Skin epidermis (tissue), 12 donors: ENCODE data around the gene P4HA2.
"Not testable (repeated sequence)": the region's sequence is repeated elsewhere in the genome, so short reads cannot be mapped to it uniquely, and the experiment has no call there.

Experiments used
- H3K27ac ChIP-seq, 21 experiments: fragments of 200-600 bp; sonication (generic) in 11 of 21; one replicate each; pipeline ENCODE4 v1.5.0; 2020; ENCODE audit warnings: mild to moderate bottlenecking in 3 of 21, inconsistent platforms in 2 of 21, moderate library complexity in 2 of 21
- H3K4me3 ChIP-seq, 7 experiments: fragments of 200-600 bp; sonication (generic) in 2 of 7; one replicate each; pipeline ENCODE4 v1.5.0; 2020; ENCODE audit warnings: inconsistent platforms in 2 of 7, mild to moderate bottlenecking in 2 of 7, moderate library complexity in 1 of 7

The P4HA2 gene

GRCh38 chr5:132180134-132180745 lies 47.4 kb downstream of the P4HA2 start:
- no peak overlapping the region for H3K4me3 ChIP-seq
- no peak overlapping the region for H3K27ac ChIP-seq

- Histone ChIP-seq H3K27ac (no peak overlapping the region), H3K4me3 (no peak overlapping the region)
Measured at GRCh38 chr5:132179405-132179804, 48.2 kb downstream of the P4HA2 start.

GRCh38 chr5:132177691-132178149 lies 49.9 kb downstream of the P4HA2 start:
- no peak overlapping the region for H3K27ac ChIP-seq
- H3K4me3 ChIP-seq, result no peak overlapping the region

GRCh38 chr5:132176987-132177386 lies 50.7 kb downstream of the P4HA2 start:
- no peak overlapping the region for H3K27ac ChIP-seq
- H3K4me3 ChIP-seq, result no peak overlapping the region

- H3K4me3 ChIP-seq, result no peak overlapping the region
Measured at GRCh38 chr5:132176521-132176945, 51.1 kb downstream of the P4HA2 start.

DNA sequence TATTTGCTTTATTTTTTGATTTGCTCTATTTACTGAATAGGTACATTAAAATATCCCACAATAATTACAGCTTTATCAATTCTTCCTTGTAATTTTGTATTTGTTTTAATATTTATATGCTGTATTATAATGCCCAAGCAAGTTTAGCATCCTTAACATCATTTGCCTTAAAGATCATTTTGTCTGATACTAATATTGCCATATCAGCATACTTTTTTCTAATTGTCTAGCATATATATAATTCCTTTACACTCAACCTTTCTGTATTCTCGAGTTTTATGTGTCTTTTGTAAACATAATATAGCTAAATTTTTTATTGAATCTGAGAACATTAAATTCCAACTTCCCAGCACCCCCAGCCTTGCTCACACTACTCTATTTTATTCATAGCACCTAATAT lies 64.7 kb downstream of the P4HA2 start:
- H3K4me3 ChIP-seq, result no peak overlapping the region
- no peak overlapping the region for H3K27ac ChIP-seq

More at GRCh38 chr5:132176521-132176945, 51.1 kb downstream of the P4HA2 start:
- H3K27ac ChIP-seq, result no peak overlapping the region

DNA sequence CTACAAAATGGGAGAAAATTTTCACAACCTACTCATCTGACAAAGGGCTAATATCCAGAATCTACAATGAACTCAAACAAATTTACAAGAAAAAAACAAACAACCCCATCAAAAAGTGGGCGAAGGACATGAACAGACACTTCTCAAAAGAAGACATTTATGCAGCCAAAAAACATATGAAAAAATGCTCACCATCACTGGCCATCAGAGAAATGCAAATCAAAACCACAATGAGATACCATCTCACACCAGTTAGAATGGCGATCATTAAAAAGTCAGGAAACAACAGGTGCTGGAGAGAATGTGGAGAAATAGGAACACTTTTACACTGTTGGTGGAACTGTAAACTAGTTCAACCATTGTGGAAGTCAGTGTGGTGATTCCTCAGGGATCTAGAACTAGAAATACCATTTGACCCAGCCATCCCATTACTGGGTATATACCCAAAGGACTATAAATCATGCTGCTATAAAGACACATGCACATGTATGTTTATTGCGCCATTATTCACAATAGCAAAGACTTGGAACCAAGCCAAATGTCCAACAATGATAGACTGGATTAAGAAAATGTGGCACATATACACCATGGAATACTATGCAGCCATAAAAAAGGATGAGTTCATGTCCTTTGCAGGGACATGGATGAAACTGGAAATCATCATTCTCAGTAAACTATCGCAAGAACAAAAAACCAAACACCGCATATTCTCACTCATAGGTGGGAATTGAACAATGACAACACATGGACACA lies 65.9 kb downstream of the P4HA2 start:
- H3K4me3 ChIP-seq, result not testable (repeated sequence)

GRCh38 chr5:132156413-132156812 lies 71.2 kb downstream of the P4HA2 start:
- H3K27ac ChIP-seq, result no peak overlapping the region
- H3K4me3 ChIP-seq, result no peak overlapping the region

More for the DNA sequence above, 65.9 kb downstream of the P4HA2 start:
- not testable (repeated sequence) for H3K27ac ChIP-seq

DNA sequence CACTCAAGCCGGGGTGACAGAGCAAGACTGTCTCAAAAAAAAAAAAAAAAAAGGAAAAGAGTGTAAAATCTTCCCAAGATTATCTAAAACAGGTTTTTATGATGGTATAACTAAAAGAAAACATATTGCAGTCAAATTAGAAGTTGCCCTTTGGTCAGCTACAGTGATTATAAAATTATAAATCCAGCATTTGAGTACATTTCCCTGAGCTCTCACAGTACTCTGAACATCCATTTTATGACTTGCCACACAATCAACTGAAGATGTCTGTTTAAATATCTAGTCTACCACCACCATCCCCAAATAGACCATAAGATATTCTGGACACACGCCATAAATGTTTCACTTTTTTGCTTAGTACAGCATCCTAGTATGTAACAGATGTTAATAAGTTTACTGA lies 77.1 kb downstream of the P4HA2 start:
- H3K4me3 ChIP-seq, result no peak overlapping the region
- H3K27ac ChIP-seq, result no peak overlapping the region

- H3K4me3 ChIP-seq, result no peak overlapping the region
- no peak overlapping the region for H3K27ac ChIP-seq
Measured at GRCh38 chr5:132147663-132148062, 80.0 kb downstream of the P4HA2 start.

GRCh38 chr5:132145326-132145725 lies 82.3 kb downstream of the P4HA2 start:
- not testable (repeated sequence) for H3K4me3 ChIP-seq, H3K27ac ChIP-seq

GRCh38 chr5:132143148-132143547 lies 84.5 kb downstream of the P4HA2 start:
- Histone ChIP-seq H3K27ac (no peak overlapping the region), H3K4me3 (no peak overlapping the region)

GRCh38 chr5:132142459-132142858 lies 85.2 kb downstream of the P4HA2 start:
- H3K4me3 ChIP-seq, result no peak overlapping the region
- H3K27ac ChIP-seq, result no peak overlapping the region
